Stomach (tissue), 4 donors: Measurements from ENCODE around the gene HCFC1R1.

ENCODE experiments used
- EP300 ChIP-seq: sonication (generic); formaldehyde crosslinking; IDR thresholded peaks from one replicate; pipeline ENCODE4 v1.6.1; 2017; ENCODE audit warnings: antibody characterized with exemption
- POLR2A ChIP-seq, 4 donors: fragments of 450-650 bp; IDR thresholded peaks; one replicate each; pipeline ENCODE4 v1.6.1; 2016; ENCODE audit warnings: antibody characterized with exemption in 4 of 4, control low read depth in 2 of 4, mild to moderate bottlenecking in 1 of 4, moderate library complexity in 1 of 4

DNA sequence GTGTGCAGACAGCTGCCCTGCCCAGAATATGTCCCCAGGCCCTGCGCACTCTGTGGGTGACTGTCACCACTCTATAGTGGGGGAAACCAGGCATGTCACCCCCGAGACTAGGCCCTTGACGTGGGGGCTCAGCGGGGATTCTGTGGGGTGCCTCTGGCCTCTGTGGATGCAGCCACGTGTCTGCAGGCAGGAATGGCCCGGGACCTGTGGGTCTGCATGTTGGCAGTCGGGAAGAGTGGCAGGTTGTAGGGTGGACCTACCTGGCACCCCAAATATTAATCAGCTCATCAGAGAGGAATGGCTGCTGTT lies 42.7 kb upstream of the HCFC1R1 start:
- TF ChIP-seq POLR2A (IDR thresholded peaks at IDR 0.05) = no peak
- TF ChIP-seq EP300 = no peak
